ENCODE results near the gene PCDHGA1.
"Not testable (repeated sequence)": the region's sequence is repeated elsewhere in the genome, so short reads cannot be mapped to it uniquely, and the experiment has no call there.

PCDHGA1 gene

GRCh38 chr5:141383345-141383744 lies 53.0 kb downstream of the PCDHGA1 start:
- no peak for DNase-seq

DNA sequence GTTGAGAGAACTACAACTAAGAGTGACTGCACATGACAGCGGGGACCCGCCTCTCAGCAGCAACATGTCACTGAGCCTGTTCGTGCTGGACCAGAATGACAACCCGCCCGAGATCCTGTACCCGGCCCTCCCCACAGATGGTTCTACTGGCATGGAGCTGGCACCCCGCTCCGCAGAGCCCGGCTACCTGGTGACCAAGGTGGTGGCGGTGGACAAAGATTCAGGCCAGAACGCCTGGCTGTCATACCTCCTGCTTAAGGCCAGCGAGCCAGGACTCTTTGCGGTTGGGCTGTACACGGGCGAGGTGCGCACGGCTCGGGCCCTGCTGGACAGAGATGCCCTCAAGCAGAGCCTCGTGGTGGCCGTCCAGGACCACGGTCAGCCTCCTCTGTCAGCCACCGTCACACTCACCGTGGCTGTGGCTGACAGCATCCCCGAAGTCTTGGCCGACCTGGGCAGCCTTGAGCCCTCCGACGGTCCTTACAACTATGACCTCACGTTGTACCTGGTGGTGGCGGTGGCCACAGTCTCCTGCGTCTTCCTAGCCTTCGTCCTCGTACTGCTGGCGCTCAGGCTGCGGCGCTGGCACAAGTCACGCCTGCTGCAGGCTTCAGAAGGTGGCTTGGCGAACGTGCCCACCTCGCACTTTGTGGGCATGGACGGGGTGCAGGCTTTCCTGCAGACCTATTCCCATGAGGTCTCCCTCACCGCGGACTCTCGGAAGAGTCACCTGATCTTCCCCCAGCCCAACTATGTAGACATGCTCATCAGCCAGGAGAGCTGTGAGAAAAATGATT lies 54.4 kb downstream of the PCDHGA1 start:
- DNase-seq: no peak

GRCh38 chr5:141387557-141388311 lies 57.4 kb downstream of the PCDHGA1 start, which contains the start of gene PCDHGB4:
PCDHGB4 (plus strand) TSS chr5:141387698; CDS start chr5:141387885, 187 bp downstream.
- peak; percentile 42 for DNase-seq

GRCh38 chr5:141388661-141389060 lies 58.3 kb downstream of the PCDHGA1 start:
- DNase-seq: no peak

DNA sequence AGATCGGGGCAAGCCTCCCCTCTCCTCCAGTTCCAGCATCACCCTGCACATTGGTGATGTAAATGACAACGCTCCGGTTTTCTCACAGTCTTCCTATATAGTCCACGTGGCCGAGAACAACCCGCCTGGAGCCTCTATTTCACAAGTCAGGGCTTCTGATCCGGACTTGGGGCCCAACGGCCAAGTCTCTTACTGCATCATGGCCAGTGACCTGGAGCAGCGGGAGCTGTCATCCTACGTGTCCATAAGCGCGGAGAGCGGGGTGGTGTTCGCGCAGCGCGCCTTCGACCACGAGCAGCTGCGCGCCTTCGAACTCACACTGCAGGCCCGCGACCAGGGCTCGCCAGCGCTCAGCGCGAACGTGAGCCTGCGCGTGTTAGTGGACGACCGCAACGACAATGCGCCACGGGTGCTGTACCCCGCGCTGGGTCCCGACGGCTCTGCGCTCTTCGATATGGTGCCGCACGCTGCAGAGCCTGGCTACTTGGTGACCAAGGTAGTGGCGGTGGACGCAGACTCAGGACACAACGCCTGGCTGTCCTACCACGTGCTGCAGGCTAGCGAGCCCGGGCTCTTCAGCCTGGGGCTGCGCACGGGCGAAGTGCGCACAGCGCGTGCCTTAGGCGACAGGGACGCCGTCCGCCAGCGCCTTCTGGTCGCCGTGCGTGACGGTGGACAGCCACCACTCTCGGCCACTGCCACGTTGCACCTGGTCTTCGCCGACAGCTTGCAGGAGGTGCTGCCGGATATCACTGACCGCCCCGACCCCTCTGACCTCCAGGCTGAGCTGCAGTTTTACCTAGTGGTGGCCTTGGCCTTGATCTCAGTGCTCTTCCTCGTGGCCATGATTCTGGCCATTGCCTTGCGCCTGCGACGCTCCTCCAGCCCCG lies 59.1 kb downstream of the PCDHGA1 start:
- DNase-seq: no peak

DNA sequence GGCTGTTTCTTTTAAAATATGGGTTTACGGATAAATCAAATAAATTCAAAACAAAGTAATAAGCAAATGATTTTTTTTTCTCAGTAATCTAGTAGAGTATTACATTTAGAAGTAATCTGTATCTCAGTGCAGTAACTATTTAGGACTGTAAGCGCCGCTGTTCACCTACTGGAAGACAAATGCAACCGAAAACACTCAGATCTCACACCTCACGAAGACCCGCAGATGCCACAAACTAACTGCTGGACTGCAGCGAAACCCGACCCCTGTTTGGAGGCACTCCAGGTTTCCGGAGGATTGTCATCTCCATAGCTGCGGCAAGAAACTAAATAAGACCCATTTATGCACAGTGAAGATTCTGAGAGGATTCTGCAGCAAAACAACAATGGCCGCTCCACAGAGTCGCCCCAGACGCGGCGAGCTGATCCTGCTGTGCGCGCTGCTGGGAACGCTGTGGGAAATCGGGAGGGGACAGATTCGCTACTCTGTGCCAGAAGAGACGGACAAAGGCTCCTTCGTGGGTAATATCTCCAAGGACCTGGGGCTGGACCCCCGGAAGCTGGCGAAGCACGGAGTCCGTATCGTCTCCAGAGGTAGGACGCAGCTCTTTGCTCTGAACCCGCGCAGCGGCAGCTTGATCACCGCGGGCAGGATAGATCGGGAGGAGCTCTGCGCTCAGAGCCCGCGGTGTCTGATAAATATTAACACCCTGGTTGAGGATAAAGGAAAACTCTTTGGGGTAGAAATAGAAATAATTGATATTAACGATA lies 62.3 kb downstream of the PCDHGA1 start, which contains the start of gene PCDHGA8:
Gene PCDHGA8, plus strand, starts transcription at position 205 of the 770 bp plus-strand sequence. Its CDS starts 181 bp downstream, at position 386.
- no peak for DNase-seq

GRCh38 chr5:141393267-141393666 lies 63.0 kb downstream of the PCDHGA1 start:
- no peak for DNase-seq

GRCh38 chr5:141394401-141395187 lies 64.3 kb downstream of the PCDHGA1 start:
- DNase-seq: not testable (repeated sequence)

GRCh38 chr5:141397756-141398551 lies 67.6 kb downstream of the PCDHGA1 start, which contains the start of gene PCDHGB5:
PCDHGB5 (plus strand) TSS chr5:141397947; CDS start chr5:141398128, 181 bp downstream.
- peak; percentile 44 for DNase-seq

- no peak for DNase-seq
Observed at GRCh38 chr5:141398608-141399007, 68.3 kb downstream of the PCDHGA1 start.

DNA sequence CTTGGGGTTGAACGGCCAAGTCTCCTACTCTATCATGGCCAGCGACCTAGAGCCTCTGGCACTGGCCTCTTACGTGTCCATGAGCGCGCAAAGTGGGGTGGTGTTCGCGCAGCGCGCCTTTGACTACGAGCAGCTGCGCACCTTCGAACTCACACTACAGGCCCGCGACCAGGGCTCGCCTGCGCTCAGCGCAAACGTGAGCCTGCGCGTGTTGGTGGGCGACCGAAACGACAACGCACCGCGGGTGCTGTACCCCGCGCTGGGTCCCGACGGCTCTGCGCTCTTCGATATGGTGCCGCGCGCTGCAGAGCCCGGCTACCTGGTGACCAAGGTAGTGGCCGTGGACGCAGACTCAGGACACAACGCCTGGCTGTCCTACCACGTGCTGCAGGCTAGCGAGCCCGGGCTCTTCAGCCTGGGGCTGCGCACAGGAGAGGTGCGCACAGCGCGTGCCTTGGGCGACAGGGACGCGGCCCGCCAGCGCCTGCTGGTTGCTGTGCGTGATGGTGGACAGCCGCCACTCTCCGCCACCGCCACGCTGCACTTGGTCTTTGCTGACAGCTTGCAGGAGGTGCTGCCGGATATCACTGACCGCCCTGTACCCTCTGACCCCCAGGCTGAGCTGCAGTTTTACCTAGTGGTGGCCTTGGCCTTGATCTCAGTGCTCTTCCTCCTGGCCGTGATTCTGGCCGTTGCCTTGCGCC lies 69.4 kb downstream of the PCDHGA1 start:
- DNase-seq: no peak

DNA sequence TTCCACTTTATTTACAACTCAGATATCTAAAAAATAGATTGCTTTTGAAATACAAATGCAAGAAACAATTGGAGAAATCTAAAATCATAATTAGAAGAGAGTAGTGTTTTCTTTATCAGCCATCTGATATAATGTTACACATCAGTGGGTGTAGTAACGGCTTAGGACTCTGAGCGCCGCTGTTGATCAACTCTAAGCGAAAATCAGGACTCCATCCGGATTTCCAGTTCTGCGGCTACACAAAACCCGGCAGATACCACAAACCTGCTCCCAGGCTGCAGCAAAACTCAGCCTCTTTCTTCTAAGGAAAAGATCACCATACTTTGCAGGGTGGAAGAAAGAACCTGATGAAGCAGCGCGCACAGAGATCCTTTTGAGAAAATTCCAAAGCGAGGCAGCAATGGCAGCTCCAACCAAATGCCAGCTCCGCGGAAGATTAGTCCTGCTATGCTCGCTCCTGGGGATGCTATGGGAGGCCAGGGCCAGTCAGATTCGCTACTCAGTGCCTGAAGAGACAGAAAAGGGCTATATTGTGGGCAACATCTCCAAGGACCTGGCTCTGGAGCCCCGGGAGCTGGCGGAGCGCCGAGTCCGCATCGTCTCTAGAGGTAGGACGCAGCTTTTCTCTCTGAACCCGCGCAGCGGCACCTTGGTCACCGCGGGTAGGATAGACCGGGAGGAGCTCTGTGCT lies 72.4 kb downstream of the PCDHGA1 start, which contains the start of gene PCDHGA9:
Gene PCDHGA9, plus strand, starts transcription at position 226 of the 691 bp plus-strand sequence. Its CDS starts 175 bp downstream, at position 401.
- no peak for DNase-seq

DNA sequence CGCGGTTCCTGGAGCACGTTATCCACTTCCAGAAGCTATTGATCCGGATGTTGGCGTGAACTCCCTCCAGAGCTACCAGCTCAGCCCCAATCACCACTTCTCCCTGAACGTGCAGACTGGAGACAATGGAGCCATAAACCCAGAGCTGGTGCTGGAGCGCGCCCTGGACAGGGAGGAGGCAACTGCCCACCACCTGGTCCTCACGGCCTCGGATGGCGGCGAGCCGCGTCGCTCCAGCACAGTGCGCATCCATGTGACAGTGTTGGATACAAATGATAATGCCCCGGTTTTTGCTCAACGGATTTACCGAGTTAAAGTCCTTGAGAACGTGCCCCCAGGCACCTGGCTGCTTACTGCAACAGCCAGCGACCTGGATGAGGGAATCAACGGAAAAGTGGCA lies 73.1 kb downstream of the PCDHGA1 start:
- DNase-seq: no peak

DNA sequence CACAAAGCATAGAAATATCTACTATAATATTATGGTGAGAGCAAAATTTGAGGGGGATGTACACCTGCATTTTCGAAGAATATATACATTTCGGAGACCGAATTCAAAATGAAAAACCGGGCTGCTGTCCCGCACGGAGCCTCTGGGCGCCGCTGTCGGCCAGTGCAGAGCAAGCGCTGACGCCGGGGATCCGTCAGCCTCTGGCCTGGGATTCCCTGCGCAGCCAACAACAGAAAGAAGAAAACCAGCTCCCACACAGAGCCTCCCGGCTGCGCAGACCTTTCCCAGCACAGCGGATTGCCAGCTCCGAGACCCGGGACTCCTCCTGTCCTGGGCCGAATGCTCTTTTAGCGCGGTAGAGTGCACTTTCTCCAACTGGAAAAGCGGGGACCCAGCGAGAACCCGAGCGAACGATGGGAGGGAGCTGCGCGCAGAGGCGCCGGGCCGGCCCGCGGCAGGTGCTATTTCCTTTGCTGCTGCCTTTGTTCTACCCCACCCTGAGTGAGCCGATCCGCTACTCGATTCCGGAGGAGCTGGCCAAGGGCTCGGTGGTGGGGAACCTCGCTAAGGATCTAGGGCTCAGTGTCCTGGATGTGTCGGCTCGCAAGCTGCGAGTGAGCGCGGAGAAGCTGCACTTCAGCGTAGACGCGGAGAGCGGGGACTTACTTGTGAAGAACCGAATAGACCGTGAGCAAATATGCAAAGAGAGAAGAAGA lies 77.6 kb downstream of the PCDHGA1 start, which contains the start of gene PCDHGB6:
Gene PCDHGB6, plus strand, starts transcription at position 232 of the 716 bp plus-strand sequence. Its CDS starts 182 bp downstream, at position 414.
- DNase-seq: peak; percentile 50

- DNase-seq: no peak
Observed at GRCh38 chr5:141409598-141410306, 79.4 kb downstream of the PCDHGA1 start.

- DNase-seq: no peak
Observed at GRCh38 chr5:141411575-141411974, 81.3 kb downstream of the PCDHGA1 start.

Data from CD4-positive, alpha-beta T cell treated with Interleukin-10 for 1 hour (primary cell).